Anterior cingulate cortex (tissue), 58 donors: Measurements from ENCODE around the gene CHEK2.
"Not testable (repeated sequence)": the region's sequence is repeated elsewhere in the genome, so short reads cannot be mapped to it uniquely, and the experiment has no call there.

Source experiments
- DNase-seq, 58 donors: peaks; one replicate each; lab custom pipeline; 2025; lab: John Stamatoyannopoulos, UW

CHEK2 gene

GRCh38 chr22:28703436-28703835 is 38.2 kb downstream of the CHEK2 start:
- no peak for DNase-seq

GRCh38 chr22:28702891-28703290 is 38.7 kb downstream of the CHEK2 start:
- no peak for DNase-seq

GRCh38 chr22:28693041-28693760 is 48.4 kb downstream of the CHEK2 start:
- DNase-seq, result not testable (repeated sequence)

GRCh38 chr22:28689796-28690195 is 51.8 kb downstream of the CHEK2 start:
- not testable (repeated sequence) for DNase-seq

- not testable (repeated sequence) for DNase-seq
These were observed 58.7 kb downstream of the CHEK2 start for GRCh38 chr22:28682966-28683365.

- not testable (repeated sequence) for DNase-seq
These were observed 60.7 kb downstream of the CHEK2 start for GRCh38 chr22:28680813-28681490.

- DNase-seq, result peak in 54 of 58 donors; percentile 17 to 82 (median 59)
These were observed 61.9 kb downstream of the CHEK2 start, which contains the start of gene TTC28 for GRCh38 chr22:28679611-28680287. TSS of gene TTC28 (minus strand) at chr22:28679840. CDS start at chr22:28679723, 117 bp downstream.

- DNase-seq, result peak in 25 of 58 donors; percentile 4 to 53 (median 27)
These were observed 62.6 kb downstream of the CHEK2 start for GRCh38 chr22:28678778-28679610.

- not testable (repeated sequence) for DNase-seq
These were observed 63.5 kb downstream of the CHEK2 start for GRCh38 chr22:28678170-28678569.

- DNase-seq, result no peak
These were observed 67.5 kb downstream of the CHEK2 start for GRCh38 chr22:28674121-28674563.

GRCh38 chr22:28670756-28671155 is 70.9 kb downstream of the CHEK2 start:
- no peak for DNase-seq

GRCh38 chr22:28670161-28670560 is 71.5 kb downstream of the CHEK2 start:
- no peak for DNase-seq

- no peak for DNase-seq
These were observed 72.2 kb downstream of the CHEK2 start for GRCh38 chr22:28669387-28669786.

GRCh38 chr22:28663569-28663942 is 78.1 kb downstream of the CHEK2 start:
- DNase-seq, result not testable (repeated sequence)

GRCh38 chr22:28658448-28658847 is 83.2 kb downstream of the CHEK2 start:
- no peak for DNase-seq

- DNase-seq, result no peak
These were observed 85.4 kb downstream of the CHEK2 start for GRCh38 chr22:28656181-28656580.

- DNase-seq, result no peak
These were observed 91.2 kb downstream of the CHEK2 start for GRCh38 chr22:28650463-28650862.

GRCh38 chr22:28648792-28649191 is 92.8 kb downstream of the CHEK2 start:
- no peak for DNase-seq

GRCh38 chr22:28647216-28647615 is 94.4 kb downstream of the CHEK2 start:
- no peak for DNase-seq

- DNase-seq, result no peak
These were observed 102.3 kb downstream of the CHEK2 start for GRCh38 chr22:28639321-28639720.
